B cell (primary cell): ENCODE data around the gene LIMS2. TPM values are rescaled to one million over a fixed set of nuclear protein-coding genes. Genes with fewer than 3 reads are reported as not detected.

ENCODE experiments used
- ATAC-seq: fragments of 200-7000 bp; cut with Tn5 transposase; one replicate; pipeline ENCODE4 v1.10.0; 2021; ENCODE audit warnings: low read depth, mild to moderate bottlenecking, moderate number of reproducible peaks, moderate library complexity
- CTCF ChIA-PET: fragments of 350-600 bp; sonication (Branson Sonifier 250); formaldehyde crosslinking; loops from one replicate; lab custom pipeline; 2021; ENCODE audit warnings: antibody characterized with exemption, inconsistent platforms; lab: Charles Lee
- POLR2A ChIA-PET: fragments of 350-600 bp; sonication (Branson Sonifier 250); formaldehyde crosslinking; loops from one replicate; lab custom pipeline; 2021; ENCODE audit warnings: antibody characterized with exemption; lab: Charles Lee
- DNase-seq: peaks from one replicate; pipeline ENCODE4 v3.0.0; 2013
- H2AFZ ChIP-seq: 2 replicates; pipeline ENCODE4 v1.6.1; 2012; ENCODE audit warnings: mild to moderate bottlenecking, low read depth, low read length; ENCODE audit not compliant: insufficient read depth, poor library complexity, severe bottlenecking
- H3K27ac ChIP-seq, 2 donors: 1 replicate in 1 of 2; 2 replicates in 1 of 2; pipeline ENCODE4 v1.5.1; 2012 to 2013; ENCODE audit warnings: low read length in 2 of 2, mild to moderate bottlenecking in 2 of 2, moderate library complexity in 1 of 2
- H3K27me3 ChIP-seq, 4 experiments: fragments of 200-600 bp in 1 of 4; sonication (generic) in 1 of 4; replicated peaks in 1 of 4; 1 replicate in 2 of 4; 2 replicates in 2 of 4; pipeline versions ENCODE4 v1.6.1 to v1.7.0; 2013 to 2016; ENCODE audit warnings: low read length in 3 of 4, mild to moderate bottlenecking in 2 of 4, mixed read lengths in 1 of 4, moderate library complexity in 1 of 4; ENCODE audit not compliant: insufficient read depth in 4 of 4, control insufficient read depth in 3 of 4; ENCODE audit errors: control extremely low read depth in 1 of 4
- H3K36me3 ChIP-seq, 2 experiments: replicated peaks in 1 of 2; 1 replicate in 1 of 2; 2 replicates in 1 of 2; pipeline versions ENCODE4 v1.6.1 to v1.7.1; 2013; ENCODE audit warnings: low read length in 1 of 2; ENCODE audit not compliant: insufficient read depth in 2 of 2, control insufficient read depth in 1 of 2; ENCODE audit errors: control extremely low read depth in 1 of 2, extremely low read depth in 1 of 2
- H3K4me1 ChIP-seq, 2 donors: fragments of 200-600 bp in 1 of 2; sonication (generic) in 1 of 2; 1 replicate in 1 of 2; 2 replicates in 1 of 2; pipeline versions ENCODE4 v1.5.1 to v1.6.1; 2013 to 2017; ENCODE audit warnings: low read length in 2 of 2; ENCODE audit not compliant: control insufficient read depth in 2 of 2, insufficient read depth in 2 of 2
- H3K4me2 ChIP-seq: replicated peaks from 2 replicates; pipeline ENCODE3; 2012; ENCODE audit warnings: mild to moderate bottlenecking, low read depth, low read length; ENCODE audit not compliant: poor library complexity, severe bottlenecking
- H3K4me3 ChIP-seq, 5 experiments: fragments of 200-600 bp in 1 of 5; sonication (generic) in 1 of 5; 1 replicate in 3 of 5; 2 replicates in 2 of 5; pipeline versions ENCODE4 v1.5.1 to v1.7.0; 2011 to 2016; ENCODE audit warnings: low read length in 4 of 5, mild to moderate bottlenecking in 4 of 5, low read depth in 2 of 5, control low read depth in 1 of 5, moderate library complexity in 1 of 5; ENCODE audit not compliant: insufficient read depth in 1 of 5; ENCODE audit errors: control extremely low read depth in 1 of 5, extremely low read depth in 1 of 5
- H3K79me2 ChIP-seq: fragments of 200-600 bp; sonication (generic); one replicate; pipeline ENCODE4 v1.6.0; 2016; ENCODE audit warnings: low read length; ENCODE audit not compliant: control insufficient read depth, insufficient read depth
- H3K9ac ChIP-seq: fragments of 200-600 bp; sonication (generic); 2 replicates; pipeline ENCODE4 v1.6.1; 2017; ENCODE audit warnings: mild to moderate bottlenecking, low read length, moderate library complexity
- H3K9me3 ChIP-seq, 3 donors: one replicate each; pipeline versions ENCODE4 v1.6.1 to v1.7.1; 2013; ENCODE audit warnings: low read length in 2 of 3; ENCODE audit not compliant: control insufficient read depth in 2 of 3, insufficient read depth in 1 of 3; ENCODE audit errors: control extremely low read depth in 1 of 3
- H4K20me1 ChIP-seq: 2 replicates; pipeline ENCODE4 v1.6.0; 2012; ENCODE audit warnings: mild to moderate bottlenecking, low read length; ENCODE audit not compliant: insufficient read depth, control insufficient read depth, poor library complexity, severe bottlenecking
- H3K27ac Mint-ChIP-seq: one replicate; pipeline ENCODE4 v1.8.0; 2021; ENCODE audit warnings: mixed read lengths
- H3K27me3 Mint-ChIP-seq: one replicate; pipeline ENCODE4 v1.8.0; 2021; ENCODE audit warnings: mixed read lengths
- H3K4me1 Mint-ChIP-seq: one replicate; pipeline ENCODE4 v1.8.0; 2021; ENCODE audit warnings: mixed read lengths
- H3K4me3 Mint-ChIP-seq: one replicate; pipeline ENCODE4 v1.8.0; 2021; ENCODE audit warnings: mixed read lengths
- H3K9me3 Mint-ChIP-seq: one replicate; pipeline ENCODE4 v1.8.0; 2022; ENCODE audit warnings: mixed read lengths; ENCODE audit not compliant: insufficient read depth
- EZH2 ChIP-seq: IDR thresholded peaks from 2 replicates; pipeline ENCODE4 v1.6.1; 2012; ENCODE audit warnings: borderline replicate concordance, low read depth, mild to moderate bottlenecking, moderate library complexity, low read length; ENCODE audit not compliant: insufficient read depth, poor library complexity, severe bottlenecking
- WGBS: methylation state at CpG from one replicate; pipeline ENCODE4 v1.1.5; 2013; ENCODE audit warnings: missing lambda C conversion rate; ENCODE audit not compliant: insufficient coverage; 5-methylcytosine and 5-hydroxymethylcytosine counted together
- intact Hi-C: fragments of 100-400 bp; cut with micrococcal nuclease; formaldehyde crosslinking; loops from one replicate; pipeline ENCODE4 v1.10.0; 2022
- polyA plus RNA-seq: library from polyadenylated mRNA; depleted of rRNA; stranded (reverse); fragments of >200 nt; gene quantifications from 2 replicates; pipeline ENCODE4 v1.2.3, GENCODE V29; 2012
- total RNA-seq, 2 donors: library from RNA; stranded (reverse); fragments of 120-200 nt in 1 of 2; gene quantifications; 1 replicate in 1 of 2; 2 replicates in 1 of 2; pipeline versions ENCODE4 v1.2.3 to v1.2.4, GENCODE V29; 2013 to 2022
- TF ChIP-seq, protein P1 (sequence below): fragments of 200-600 bp; IDR thresholded peaks from one replicate; pipeline ENCODE4 v1.8.0; 2022; ENCODE audit warnings: antibody characterized with exemption, mild to moderate bottlenecking

Gene LIMS2
- total and polyA plus RNA-seq, 2 donors (not counting 1 experiment from before 2014, with no cell fraction given): 6.7 to 32.2 TPM

DNA sequence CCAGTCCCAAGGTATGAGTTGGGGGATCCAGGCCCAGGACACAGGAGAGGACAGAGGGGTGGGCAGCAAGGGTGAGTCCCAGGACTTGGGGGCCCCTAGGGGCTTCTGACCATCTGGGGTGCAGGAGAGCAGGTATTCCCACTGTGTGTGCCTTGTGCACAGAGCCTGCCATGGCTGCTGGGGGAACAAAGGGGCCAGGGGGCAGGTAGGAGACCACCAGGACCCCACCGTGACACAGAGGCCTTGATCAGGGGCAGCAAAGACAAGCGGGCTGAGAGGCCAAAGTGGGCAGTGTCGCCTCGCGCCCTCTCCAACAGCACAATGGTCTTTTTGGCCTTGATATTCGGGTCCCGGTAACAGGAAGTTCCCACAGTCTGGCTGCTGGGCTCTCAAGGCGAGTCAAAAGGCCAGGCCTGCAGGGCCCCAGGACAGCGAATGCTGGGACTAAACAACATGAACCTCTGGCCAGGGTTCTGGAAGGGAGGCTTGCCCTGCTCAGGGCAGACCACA lies 41.7 kb downstream of the LIMS2 start:
- no peaks in the 10 kb centered on the region for H4K20me1 ChIP-seq
- intact Hi-C loops: loop anchor here (1.0 to 2.0 kb wide), 2 partner anchors 12 to 15 kb away; no protein-coding TSS in a partner anchor
- TF ChIP-seq, protein P1, sequence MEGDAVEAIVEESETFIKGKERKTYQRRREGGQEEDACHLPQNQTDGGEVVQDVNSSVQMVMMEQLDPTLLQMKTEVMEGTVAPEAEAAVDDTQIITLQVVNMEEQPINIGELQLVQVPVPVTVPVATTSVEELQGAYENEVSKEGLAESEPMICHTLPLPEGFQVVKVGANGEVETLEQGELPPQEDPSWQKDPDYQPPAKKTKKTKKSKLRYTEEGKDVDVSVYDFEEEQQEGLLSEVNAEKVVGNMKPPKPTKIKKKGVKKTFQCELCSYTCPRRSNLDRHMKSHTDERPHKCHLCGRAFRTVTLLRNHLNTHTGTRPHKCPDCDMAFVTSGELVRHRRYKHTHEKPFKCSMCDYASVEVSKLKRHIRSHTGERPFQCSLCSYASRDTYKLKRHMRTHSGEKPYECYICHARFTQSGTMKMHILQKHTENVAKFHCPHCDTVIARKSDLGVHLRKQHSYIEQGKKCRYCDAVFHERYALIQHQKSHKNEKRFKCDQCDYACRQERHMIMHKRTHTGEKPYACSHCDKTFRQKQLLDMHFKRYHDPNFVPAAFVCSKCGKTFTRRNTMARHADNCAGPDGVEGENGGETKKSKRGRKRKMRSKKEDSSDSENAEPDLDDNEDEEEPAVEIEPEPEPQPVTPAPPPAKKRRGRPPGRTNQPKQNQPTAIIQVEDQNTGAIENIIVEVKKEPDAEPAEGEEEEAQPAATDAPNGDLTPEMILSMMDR: no peak
- no peak for TF ChIP-seq EZH2
- Mint-ChIP-seq H3K27ac (peak overlapping the region; percentile 96), H3K27me3 (no peaks in the 10 kb centered on the region), H3K9me3 (no peaks in the 10 kb centered on the region), H3K4me1 (peaks cover 92% of the 10 kb centered on the region), H3K4me3 (peak overlapping the region; percentile 77)
- H3K27me3 ChIP-seq: no peaks in the 10 kb centered on the region
- ChIA-PET CTCF (interaction anchor here (4.1 to 7.3 kb wide), 2 partner anchors 15 to 16 kb away, joined by 22 to 53 read pairs; no protein-coding TSS in a partner anchor), POLR2A (no interaction called here)
- WGBS: 80% methylated on average over 9 of the region's 9 CpGs
- ATAC-seq (no peak), DNase-seq (peak; percentile 44)
- H3K4me2 ChIP-seq: peak overlapping the region; percentile 71
- no peak overlapping the region for H2AFZ ChIP-seq
- peaks cover 94 to 100% of the 10 kb centered on the region in 2 donors for H3K4me1 ChIP-seq
- no peaks in the 10 kb centered on the region for H3K36me3 ChIP-seq
- no peak overlapping the region for H3K4me3 ChIP-seq
- no peaks in the 10 kb centered on the region for H3K9me3 ChIP-seq
- H3K79me2 ChIP-seq: no peaks in the 10 kb centered on the region
- H3K27ac ChIP-seq: peak overlapping the region; percentile 80 to 92
- no peak overlapping the region for H3K9ac ChIP-seq
